ENCODE results near the gene FGF14.

Gene FGF14

GRCh38 chr13:101977475-101977874 is 424.4 kb downstream of the FGF14 start:
- ATAC-seq: no peak
- DNase-seq: no peak
- Mint-ChIP-seq H3K27ac (no peak overlapping the region), H3K9me3 (peaks cover 0 to 4% of the 10 kb centered on the region in 2 donors), H3K4me3 (no peak overlapping the region), H3K4me1 (no peaks in the 10 kb centered on the region), H3K27me3 (no peaks in the 10 kb centered on the region)

- no peak overlapping the region for H3K4me3 Mint-ChIP-seq
- no peak for ATAC-seq
- no peaks in the 10 kb centered on the region for H3K27me3 Mint-ChIP-seq
- H3K27ac Mint-ChIP-seq: no peak overlapping the region
- H3K9me3 Mint-ChIP-seq: peaks cover 0 to 4% of the 10 kb centered on the region in 2 donors
- no peak for DNase-seq
- no peaks in the 10 kb centered on the region for H3K4me1 Mint-ChIP-seq
Measured at GRCh38 chr13:101972191-101972590, 429.7 kb downstream of the FGF14 start.

- no peaks in the 10 kb centered on the region for H3K27me3 Mint-ChIP-seq
- DNase-seq: no peak
- no peak overlapping the region for H3K27ac Mint-ChIP-seq
- ATAC-seq: no peak
- no peak overlapping the region for H3K4me3 Mint-ChIP-seq
- H3K4me1 Mint-ChIP-seq: no peaks in the 10 kb centered on the region
- H3K9me3 Mint-ChIP-seq: peaks cover 0 to 3% of the 10 kb centered on the region in 2 donors
Measured at GRCh38 chr13:101970341-101970740, 431.5 kb downstream of the FGF14 start.

GRCh38 chr13:101967781-101968180 is 434.1 kb downstream of the FGF14 start:
- ATAC-seq (no peak), DNase-seq (no peak)
- Mint-ChIP-seq H3K4me1 (no peaks in the 10 kb centered on the region), H3K27me3 (no peaks in the 10 kb centered on the region), H3K4me3 (no peak overlapping the region), H3K27ac (no peak overlapping the region), H3K9me3 (no peaks in the 10 kb centered on the region)

- Mint-ChIP-seq H3K4me1 (no peaks in the 10 kb centered on the region), H3K27me3 (no peaks in the 10 kb centered on the region), H3K4me3 (no peak overlapping the region), H3K27ac (no peak overlapping the region), H3K9me3 (no peaks in the 10 kb centered on the region)
- DNase-seq (no peak), ATAC-seq (no peak)
Measured at GRCh38 chr13:101967216-101967615, 434.6 kb downstream of the FGF14 start.

GRCh38 chr13:101965096-101965495 is 436.8 kb downstream of the FGF14 start:
- no peak overlapping the region for H3K4me3 Mint-ChIP-seq
- no peaks in the 10 kb centered on the region for H3K9me3 Mint-ChIP-seq
- H3K4me1 Mint-ChIP-seq: no peaks in the 10 kb centered on the region
- H3K27ac Mint-ChIP-seq: no peak overlapping the region
- no peak for DNase-seq
- no peak for ATAC-seq
- H3K27me3 Mint-ChIP-seq: no peaks in the 10 kb centered on the region

- H3K9me3 Mint-ChIP-seq: no peaks in the 10 kb centered on the region
- no peak overlapping the region for H3K27ac Mint-ChIP-seq
- H3K27me3 Mint-ChIP-seq: no peaks in the 10 kb centered on the region
- no peak for ATAC-seq
- DNase-seq: no peak
- no peak overlapping the region for H3K4me3 Mint-ChIP-seq
- no peaks in the 10 kb centered on the region for H3K4me1 Mint-ChIP-seq
Measured at GRCh38 chr13:101959016-101959415, 442.8 kb downstream of the FGF14 start.

- H3K27me3 Mint-ChIP-seq: peaks cover 4% of the 10 kb centered on the region
- no peaks in the 10 kb centered on the region for H3K4me1 Mint-ChIP-seq
- no peak overlapping the region for H3K27ac Mint-ChIP-seq
- no peaks in the 10 kb centered on the region for H3K9me3 Mint-ChIP-seq
- no peak for DNase-seq
- ATAC-seq: no peak
- H3K4me3 Mint-ChIP-seq: no peak overlapping the region
Measured at GRCh38 chr13:101955764-101956163, 446.1 kb downstream of the FGF14 start.

GRCh38 chr13:101951114-101951513 is 450.7 kb downstream of the FGF14 start:
- Mint-ChIP-seq H3K27ac (no peak overlapping the region), H3K27me3 (peaks cover 5% of the 10 kb centered on the region), H3K4me1 (no peaks in the 10 kb centered on the region), H3K4me3 (no peak overlapping the region), H3K9me3 (no peaks in the 10 kb centered on the region)
- ATAC-seq: no peak
- DNase-seq: no peak

- DNase-seq: no peak
- no peaks in the 10 kb centered on the region for H3K4me1 Mint-ChIP-seq
Measured at GRCh38 chr13:101949681-101950080, 452.2 kb downstream of the FGF14 start.

GRCh38 chr13:101946401-101946800 is 455.4 kb downstream of the FGF14 start:
- ATAC-seq (no peak), DNase-seq (no peak)
- H3K9me3 Mint-ChIP-seq: no peaks in the 10 kb centered on the region
- peaks cover 5% of the 10 kb centered on the region for H3K27me3 Mint-ChIP-seq
- no peak overlapping the region for H3K4me3 Mint-ChIP-seq
- H3K4me1 Mint-ChIP-seq: no peaks in the 10 kb centered on the region
- H3K27ac Mint-ChIP-seq: no peak overlapping the region

More at GRCh38 chr13:101949681-101950080, 452.2 kb downstream of the FGF14 start:
- no peak overlapping the region for H3K27ac Mint-ChIP-seq
- peaks cover 5% of the 10 kb centered on the region for H3K27me3 Mint-ChIP-seq
- H3K4me3 Mint-ChIP-seq: no peak overlapping the region
- no peaks in the 10 kb centered on the region for H3K9me3 Mint-ChIP-seq
- no peak for ATAC-seq

GRCh38 chr13:101945435-101945834 is 456.4 kb downstream of the FGF14 start:
- Mint-ChIP-seq H3K4me1 (no peaks in the 10 kb centered on the region), H3K27ac (no peak overlapping the region), H3K9me3 (no peaks in the 10 kb centered on the region), H3K27me3 (no peaks in the 10 kb centered on the region), H3K4me3 (no peak overlapping the region)
- no peak for DNase-seq
- ATAC-seq: no peak

GRCh38 chr13:101944521-101944920 is 457.3 kb downstream of the FGF14 start:
- Mint-ChIP-seq H3K4me1 (no peaks in the 10 kb centered on the region), H3K27me3 (no peaks in the 10 kb centered on the region), H3K9me3 (no peaks in the 10 kb centered on the region), H3K4me3 (no peak overlapping the region), H3K27ac (no peak overlapping the region)
- DNase-seq (no peak), ATAC-seq (no peak)

GRCh38 chr13:101942535-101943157 is 459.2 kb downstream of the FGF14 start:
- ATAC-seq: no peak
- DNase-seq: no peak
- no peak overlapping the region for H3K4me3 Mint-ChIP-seq
- H3K27me3 Mint-ChIP-seq: no peaks in the 10 kb centered on the region
- no peaks in the 10 kb centered on the region for H3K4me1 Mint-ChIP-seq
- H3K27ac Mint-ChIP-seq: no peak overlapping the region
- no peaks in the 10 kb centered on the region for H3K9me3 Mint-ChIP-seq

- no peaks in the 10 kb centered on the region for H3K4me1 Mint-ChIP-seq
Measured at GRCh38 chr13:101942038-101942437, 459.8 kb downstream of the FGF14 start.

GRCh38 chr13:101941095-101941783 is 460.6 kb downstream of the FGF14 start:
- no peak for ATAC-seq
- Mint-ChIP-seq H3K4me1 (no peaks in the 10 kb centered on the region), H3K27ac (no peak overlapping the region), H3K4me3 (no peak overlapping the region), H3K9me3 (no peaks in the 10 kb centered on the region), H3K27me3 (no peaks in the 10 kb centered on the region)
- DNase-seq: no peak

More at GRCh38 chr13:101942038-101942437, 459.8 kb downstream of the FGF14 start:
- H3K4me3 Mint-ChIP-seq: no peak overlapping the region
- H3K27me3 Mint-ChIP-seq: no peaks in the 10 kb centered on the region
- H3K27ac Mint-ChIP-seq: no peak overlapping the region
- DNase-seq: no peak
- ATAC-seq: no peak
- no peaks in the 10 kb centered on the region for H3K9me3 Mint-ChIP-seq

- Mint-ChIP-seq H3K9me3 (no peaks in the 10 kb centered on the region), H3K27ac (no peak overlapping the region), H3K4me3 (no peak overlapping the region), H3K27me3 (no peaks in the 10 kb centered on the region), H3K4me1 (no peaks in the 10 kb centered on the region)
- no peak for DNase-seq
- ATAC-seq: no peak
Measured at GRCh38 chr13:101939370-101939769, 462.5 kb downstream of the FGF14 start.
